Thyroid gland (tissue), 4 donors: ENCODE results near the gene GMFB. TPM values are rescaled to one million over a fixed set of nuclear protein-coding genes. Genes with fewer than 3 reads are reported as not detected.

ENCODE experiments used
- DNase-seq, 2 donors: peaks; one replicate each; pipeline ENCODE4 v3.0.0-alpha.2; 2019
- H3K27ac ChIP-seq, 3 donors: fragments of 200-600 bp; sonication (generic); 1 replicate in 2 of 3; 2 replicates in 1 of 3; pipeline ENCODE4 v1.5.1; 2016 to 2019; ENCODE audit warnings: mild to moderate bottlenecking in 1 of 3, moderate library complexity in 1 of 3
- H3K27me3 ChIP-seq: fragments of 200-600 bp; sonication (generic); one replicate; pipeline ENCODE4 v1.5.1; 2019
- H3K36me3 ChIP-seq, 2 donors: fragments of 200-600 bp; sonication (generic); one replicate each; pipeline ENCODE4 v1.5.1; 2016 to 2019
- H3K4me1 ChIP-seq, 2 donors: fragments of 200-600 bp; sonication (generic); one replicate each; pipeline ENCODE4 v1.5.1; 2017 to 2019
- H3K4me3 ChIP-seq, 3 donors: fragments of 200-600 bp; sonication (generic); replicated peaks in 1 of 3; 1 replicate in 2 of 3; 2 replicates in 1 of 3; pipeline ENCODE4 v1.5.1; 2016; ENCODE audit warnings: mild to moderate bottlenecking in 1 of 3
- H3K9me3 ChIP-seq: fragments of 200-600 bp; sonication (generic); one replicate; pipeline ENCODE4 v1.5.1; 2017
- POLR2A ChIP-seq, 2 donors: fragments of 450-650 bp; IDR thresholded peaks; one replicate each; pipeline ENCODE4 v1.6.1; 2017; ENCODE audit warnings: antibody characterized with exemption in 2 of 2, mild to moderate bottlenecking in 2 of 2, moderate library complexity in 1 of 2
- WGBS, 2 donors: methylation state at CpG; one replicate each; pipeline ENCODE4 v1.1.5; 2017; 5-methylcytosine and 5-hydroxymethylcytosine counted together
- intact Hi-C: fragments of 100-400 bp; cut with DNase I; formaldehyde crosslinking; loops from one replicate; pipeline ENCODE4 v1.15.1; 2023
- total RNA-seq, 4 donors: library from RNA; depleted of rRNA; stranded (reverse); fragments of >200 nt; gene quantifications; one replicate each; pipeline ENCODE4 v1.2.3, GENCODE V29; 2016
- TF ChIP-seq, protein P1 (sequence below), 6 experiments: fragments of 200-600 bp in 3 of 6; fragments of 450-650 bp in 3 of 6; sonication (generic) in 3 of 6; IDR thresholded peaks; one replicate each; pipeline ENCODE4 v1.5.1; 2016 to 2019; ENCODE audit warnings: antibody characterized with exemption in 6 of 6, mild to moderate bottlenecking in 2 of 6, inconsistent platforms in 1 of 6, moderate library complexity in 1 of 6

GMFB gene
- total RNA-seq, 4 donors from 2014 or later: 43.9 to 73.1 (median 57.4) TPM

DNA sequence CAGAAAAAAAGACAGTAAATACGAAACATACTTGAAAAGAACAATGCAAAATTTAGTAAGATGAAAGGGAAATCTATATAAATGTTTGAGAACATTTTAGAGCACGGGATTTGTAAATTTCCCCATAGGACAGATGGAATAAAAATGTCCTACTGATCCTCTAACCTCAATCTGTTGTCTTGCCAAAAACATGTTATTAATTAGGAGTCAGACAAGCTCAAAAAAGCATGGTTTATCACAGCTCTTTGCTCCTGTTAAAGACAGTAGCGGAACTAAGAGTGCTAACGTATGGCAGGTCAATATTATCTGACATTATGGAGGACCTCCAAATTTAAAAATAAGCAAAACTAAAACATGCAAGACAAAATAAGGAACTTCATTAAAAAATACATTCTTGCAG is 12.9 kb downstream of the GMFB start:
- Histone ChIP-seq H3K27me3 (no peaks in the 10 kb centered on the region), H3K4me1 (peaks cover 0 to 8% of the 10 kb centered on the region in 2 donors), H3K36me3 (peaks cover 4 to 5% of the 10 kb centered on the region in 2 donors), H3K27ac (no peak overlapping the region), H3K4me3 (no peak overlapping the region), H3K9me3 (no peaks in the 10 kb centered on the region)
- DNase-seq: no peak
- 80 to 90% methylated on average over 4 of the region's 4 CpGs for WGBS, 2 donors
- no peak for TF ChIP-seq POLR2A (IDR thresholded peaks at IDR 0.05)
- TF ChIP-seq, protein P1, sequence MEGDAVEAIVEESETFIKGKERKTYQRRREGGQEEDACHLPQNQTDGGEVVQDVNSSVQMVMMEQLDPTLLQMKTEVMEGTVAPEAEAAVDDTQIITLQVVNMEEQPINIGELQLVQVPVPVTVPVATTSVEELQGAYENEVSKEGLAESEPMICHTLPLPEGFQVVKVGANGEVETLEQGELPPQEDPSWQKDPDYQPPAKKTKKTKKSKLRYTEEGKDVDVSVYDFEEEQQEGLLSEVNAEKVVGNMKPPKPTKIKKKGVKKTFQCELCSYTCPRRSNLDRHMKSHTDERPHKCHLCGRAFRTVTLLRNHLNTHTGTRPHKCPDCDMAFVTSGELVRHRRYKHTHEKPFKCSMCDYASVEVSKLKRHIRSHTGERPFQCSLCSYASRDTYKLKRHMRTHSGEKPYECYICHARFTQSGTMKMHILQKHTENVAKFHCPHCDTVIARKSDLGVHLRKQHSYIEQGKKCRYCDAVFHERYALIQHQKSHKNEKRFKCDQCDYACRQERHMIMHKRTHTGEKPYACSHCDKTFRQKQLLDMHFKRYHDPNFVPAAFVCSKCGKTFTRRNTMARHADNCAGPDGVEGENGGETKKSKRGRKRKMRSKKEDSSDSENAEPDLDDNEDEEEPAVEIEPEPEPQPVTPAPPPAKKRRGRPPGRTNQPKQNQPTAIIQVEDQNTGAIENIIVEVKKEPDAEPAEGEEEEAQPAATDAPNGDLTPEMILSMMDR (IDR thresholded peaks at IDR 0.05): no peak
- intact Hi-C loops: no loop called here

DNA sequence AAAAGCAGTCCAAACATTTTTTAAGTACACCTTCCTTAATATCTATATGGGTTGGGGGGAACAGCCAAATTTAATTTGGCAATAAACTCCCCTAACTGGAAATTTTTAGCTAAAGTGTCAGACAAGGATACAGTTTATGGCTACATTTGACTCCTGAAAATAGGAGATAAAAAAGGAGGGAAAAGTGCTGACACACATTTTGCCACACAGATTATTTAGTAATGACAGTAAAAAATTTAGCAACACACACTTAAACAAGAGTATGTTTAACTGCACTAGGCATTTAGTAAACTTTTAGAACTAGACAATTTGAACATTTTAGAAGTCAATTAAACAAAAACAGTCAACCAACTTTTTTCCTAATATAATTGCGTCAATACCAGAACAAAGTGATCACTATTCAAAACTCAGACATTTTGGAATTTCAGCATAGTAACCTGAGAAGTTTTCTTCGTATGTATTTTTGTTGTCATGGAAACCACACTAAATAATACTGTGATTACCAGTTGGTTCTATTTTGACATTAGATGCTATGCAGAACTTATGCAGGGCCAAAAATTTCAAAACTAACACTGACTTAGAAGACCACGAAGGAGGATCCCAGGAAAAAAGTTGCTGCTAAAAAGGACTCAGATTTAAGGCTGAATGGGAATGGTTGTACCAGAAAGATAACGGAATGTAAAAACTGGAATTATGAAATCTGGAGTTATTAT is 13.4 kb downstream of the GMFB start:
- peaks cover 4 to 5% of the 10 kb centered on the region in 2 donors for H3K36me3 ChIP-seq
- WGBS, 2 donors: 79% methylated on average over 4 of the region's 4 CpGs
- intact Hi-C loops: no loop called here
- no peak overlapping the region for H3K4me3 ChIP-seq
- no peak for TF ChIP-seq POLR2A (IDR thresholded peaks at IDR 0.05)
- TF ChIP-seq, protein P1 (IDR thresholded peaks at IDR 0.05): no peak
- no peak for DNase-seq
- H3K4me1 ChIP-seq: peaks cover 5 to 8% of the 10 kb centered on the region in 2 donors
- H3K9me3 ChIP-seq: no peaks in the 10 kb centered on the region
- no peak overlapping the region for H3K27ac ChIP-seq
- H3K27me3 ChIP-seq: no peaks in the 10 kb centered on the region

DNA sequence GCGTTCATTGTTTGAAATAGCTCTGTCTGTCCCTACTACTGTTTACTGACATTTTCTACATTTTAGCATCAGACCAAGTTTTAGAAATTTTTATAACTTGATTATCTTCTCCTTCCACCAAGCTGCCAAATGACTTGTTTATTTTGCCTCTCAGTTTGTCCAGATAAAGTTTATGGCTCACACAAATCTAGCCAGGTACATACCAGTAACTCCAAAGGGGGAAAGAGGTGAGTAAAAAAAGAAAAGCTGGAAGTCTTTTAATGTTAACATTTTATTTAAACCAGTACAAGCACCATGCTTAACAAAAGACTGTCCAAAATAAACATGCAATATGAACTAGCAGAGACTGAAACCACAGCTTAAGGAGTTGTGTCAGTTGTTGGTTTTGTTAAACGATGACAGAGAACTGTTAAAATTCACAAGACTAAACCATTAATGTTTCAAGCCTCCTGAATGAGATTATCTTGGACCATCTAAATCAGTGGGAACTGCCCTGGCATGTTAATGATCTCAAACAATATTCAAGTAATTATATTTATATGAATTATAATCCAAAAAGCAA is 14.5 kb downstream of the GMFB start:
- 51 to 53% methylated on average over 2 of the region's 2 CpGs for WGBS, 2 donors
- H3K9me3 ChIP-seq: no peaks in the 10 kb centered on the region
- DNase-seq: no peak
- peaks cover 4 to 5% of the 10 kb centered on the region in 2 donors for H3K36me3 ChIP-seq
- peaks cover 7 to 8% of the 10 kb centered on the region in 2 donors for H3K4me1 ChIP-seq
- H3K4me3 ChIP-seq: no peak overlapping the region
- no peaks in the 10 kb centered on the region for H3K27me3 ChIP-seq
- H3K27ac ChIP-seq: peak overlapping the region in 1 of 3 donors; percentile 1
- no peak for TF ChIP-seq POLR2A (IDR thresholded peaks at IDR 0.05)
- TF ChIP-seq, protein P1 (IDR thresholded peaks at IDR 0.05): no peak
- intact Hi-C loops: no loop called here

DNA sequence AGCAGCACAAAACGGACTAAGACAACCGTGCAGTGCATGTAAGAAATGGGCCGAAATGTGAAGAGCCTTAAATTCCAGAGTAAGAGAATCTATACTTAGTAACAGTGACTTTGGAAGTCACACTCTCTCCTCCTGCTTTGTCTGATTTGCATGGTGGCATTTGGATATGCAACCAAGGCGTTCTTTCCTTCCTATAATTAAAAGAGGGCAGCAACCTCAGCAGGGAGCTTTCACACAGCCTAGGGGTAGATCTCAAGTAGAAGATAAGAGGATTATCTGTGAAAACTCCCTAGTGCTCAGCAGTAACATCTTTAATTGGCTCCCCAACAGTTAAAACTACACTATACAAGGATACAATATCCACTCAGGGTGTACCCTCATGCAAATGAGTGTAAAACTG is 16.5 kb downstream of the GMFB start:
- Histone ChIP-seq H3K27me3 (no peaks in the 10 kb centered on the region), H3K9me3 (no peaks in the 10 kb centered on the region), H3K36me3 (peaks cover 0 to 5% of the 10 kb centered on the region in 2 donors), H3K4me3 (no peak overlapping the region), H3K27ac (no peak overlapping the region), H3K4me1 (peaks cover 7 to 8% of the 10 kb centered on the region in 2 donors)
- intact Hi-C loops: no loop called here
- no peak for TF ChIP-seq POLR2A (IDR thresholded peaks at IDR 0.05)
- TF ChIP-seq, protein P1 (IDR thresholded peaks at IDR 0.05): no peak
- no peak for DNase-seq
- 86 to 92% methylated on average over 4 of the region's 4 CpGs for WGBS, 2 donors

DNA sequence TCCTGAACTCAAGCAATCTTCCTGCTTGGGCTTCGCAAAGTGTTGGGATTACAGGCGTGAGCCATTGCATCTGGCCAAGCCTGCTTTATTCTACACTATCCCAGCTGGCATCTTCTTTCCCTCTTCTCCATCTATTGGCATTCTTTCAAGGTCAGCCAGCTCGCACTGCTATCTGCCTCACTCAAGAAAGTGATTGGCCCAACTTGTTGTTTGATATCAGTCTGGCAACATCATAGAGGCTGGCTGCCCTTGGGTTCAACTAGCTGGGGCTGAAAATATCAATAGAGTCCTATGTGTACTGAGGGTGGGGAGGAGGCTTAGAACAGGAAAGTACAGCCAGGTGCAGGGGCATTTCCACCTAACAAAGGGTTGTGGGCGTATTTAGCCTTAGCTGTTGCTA is 17.1 kb downstream of the GMFB start:
- 93 to 99% methylated on average over 4 of the region's 4 CpGs for WGBS, 2 donors
- intact Hi-C loops: no loop called here
- TF ChIP-seq, protein P1 (IDR thresholded peaks at IDR 0.05): no peak
- TF ChIP-seq POLR2A (IDR thresholded peaks at IDR 0.05): no peak

More for the DNA sequence above, 17.1 kb downstream of the GMFB start:
- Histone ChIP-seq H3K27ac (no peak overlapping the region), H3K4me1 (peaks cover 7 to 8% of the 10 kb centered on the region in 2 donors), H3K4me3 (no peak overlapping the region), H3K9me3 (no peaks in the 10 kb centered on the region), H3K27me3 (no peaks in the 10 kb centered on the region), H3K36me3 (peaks cover 0 to 4% of the 10 kb centered on the region in 2 donors)
- DNase-seq: no peak
